HTERT RPE-1 (cell line): ENCODE data around the gene FGD3.
"Not testable (repeated sequence)": the region's sequence is repeated elsewhere in the genome, so short reads cannot be mapped to it uniquely, and the experiment has no call there.

Experiments used
- in situ Hi-C: fragments of 300-500 bp; cut with MboI; formaldehyde crosslinking; loops from 4 replicates; pipeline ENCODE4 v1.14.3; 2020; ENCODE audit warnings: low sequenced_read_pairs

Gene FGD3

GRCh38 chr9:93005876-93006275 is 58.6 kb downstream of the FGD3 start:
- in situ Hi-C loops, result no loop called here

GRCh38 chr9:93007529-93008058 is 60.3 kb downstream of the FGD3 start:
- in situ Hi-C loops, result no loop called here

- in situ Hi-C loops, result no loop called here
These were observed 61.1 kb downstream of the FGD3 start for GRCh38 chr9:93008457-93008856.

- in situ Hi-C loops, result no loop called here
These were observed 62.2 kb downstream of the FGD3 start for GRCh38 chr9:93009337-93010015.

- in situ Hi-C loops, result no loop called here
These were observed 62.7 kb downstream of the FGD3 start for GRCh38 chr9:93010056-93010455.

- in situ Hi-C loops, result no loop called here
These were observed 63.4 kb downstream of the FGD3 start for GRCh38 chr9:93010704-93011103.

- in situ Hi-C loops, result no loop called here
These were observed 63.8 kb downstream of the FGD3 start for GRCh38 chr9:93011114-93011513.

- in situ Hi-C loops, result no loop called here
These were observed 65.9 kb downstream of the FGD3 start for GRCh38 chr9:93012963-93013855.

GRCh38 chr9:93013856-93014582 is 66.7 kb downstream of the FGD3 start:
- in situ Hi-C loops, result no loop called here

GRCh38 chr9:93015190-93015589 is 67.9 kb downstream of the FGD3 start:
- in situ Hi-C loops, result not testable (repeated sequence)

GRCh38 chr9:93017621-93018020 is 70.3 kb downstream of the FGD3 start:
- in situ Hi-C loops, result no loop called here

- in situ Hi-C loops, result no loop called here
These were observed 72.8 kb downstream of the FGD3 start for GRCh38 chr9:93020151-93020550.

GRCh38 chr9:93020771-93021670 is 73.7 kb downstream of the FGD3 start:
- in situ Hi-C loops, result no loop called here

GRCh38 chr9:93022066-93022465 is 74.7 kb downstream of the FGD3 start:
- in situ Hi-C loops, result no loop called here

GRCh38 chr9:93022721-93023520 is 75.6 kb downstream of the FGD3 start:
- in situ Hi-C loops, result no loop called here

- in situ Hi-C loops, result no loop called here
These were observed 76.1 kb downstream of the FGD3 start for GRCh38 chr9:93023521-93023815.

- in situ Hi-C loops, result no loop called here
These were observed 77.3 kb downstream of the FGD3 start for GRCh38 chr9:93024646-93024910.

- in situ Hi-C loops, result no loop called here
These were observed 77.8 kb downstream of the FGD3 start for GRCh38 chr9:93024986-93025630.

- in situ Hi-C loops, result no loop called here
These were observed 78.4 kb downstream of the FGD3 start for GRCh38 chr9:93025736-93026135.
